Kidney capillary endothelial cell (primary cell): ENCODE measurements around the gene CRIP3.
"Not testable (repeated sequence)": the region's sequence is repeated elsewhere in the genome, so short reads cannot be mapped to it uniquely, and the experiment has no call there.

ENCODE experiments used
- DNase-seq: peaks from one replicate; pipeline ENCODE4 v3.0.0-alpha.2; 2018; ENCODE audit warnings: low spot score

Gene CRIP3

GRCh38 chr6:43308101-43308989 lies at the start of gene CRIP3:
Gene CRIP3 (minus strand): TSS chr6:43308826. CDS start chr6:43308792, 34 bp downstream.
- no peak for DNase-seq

- DNase-seq: no peak
These were observed 47.4 kb upstream of the CRIP3 start for GRCh38 chr6:43355862-43356590.

GRCh38 chr6:43351951-43352350 lies 43.3 kb upstream of the CRIP3 start:
- DNase-seq: not testable (repeated sequence)

- DNase-seq: no peak
These were observed 38.8 kb upstream of the CRIP3 start for GRCh38 chr6:43347444-43347843.

GRCh38 chr6:43347021-43347420 lies 38.4 kb upstream of the CRIP3 start:
- no peak for DNase-seq

GRCh38 chr6:43346243-43346642 lies 37.6 kb upstream of the CRIP3 start:
- not testable (repeated sequence) for DNase-seq

- no peak for DNase-seq
These were observed 30.5 kb upstream of the CRIP3 start for GRCh38 chr6:43339168-43339567.

GRCh38 chr6:43338243-43338642 lies 29.6 kb upstream of the CRIP3 start:
- no peak for DNase-seq

- no peak for DNase-seq
These were observed 27.8 kb upstream of the CRIP3 start for GRCh38 chr6:43336382-43336781.

GRCh38 chr6:43335469-43335868 lies 26.8 kb upstream of the CRIP3 start:
- DNase-seq: no peak

- peak; percentile 40 for DNase-seq
These were observed 26.0 kb upstream of the CRIP3 start for GRCh38 chr6:43334466-43335095.

GRCh38 chr6:43331891-43332290 lies 23.3 kb upstream of the CRIP3 start:
- no peak for DNase-seq

- DNase-seq: no peak
These were observed 22.8 kb upstream of the CRIP3 start for GRCh38 chr6:43331470-43331869.

GRCh38 chr6:43328528-43328927 lies 19.9 kb upstream of the CRIP3 start:
- no peak for DNase-seq

GRCh38 chr6:43325876-43326275 lies 17.2 kb upstream of the CRIP3 start:
- DNase-seq: no peak

- no peak for DNase-seq
These were observed 9.4 kb upstream of the CRIP3 start for GRCh38 chr6:43318011-43318410.

GRCh38 chr6:43313813-43314212 lies 5.2 kb upstream of the CRIP3 start:
- no peak for DNase-seq

- DNase-seq: no peak
These were observed 3.0 kb upstream of the CRIP3 start for GRCh38 chr6:43311666-43312065.

GRCh38 chr6:43310624-43311023 lies 2.0 kb upstream of the CRIP3 start:
- no peak for DNase-seq

- DNase-seq: no peak
These were observed 1.5 kb upstream of the CRIP3 start for GRCh38 chr6:43310134-43310533.

GRCh38 chr6:43308990-43309477 lies 408 bp upstream of the CRIP3 start:
- no peak for DNase-seq

GRCh38 chr6:43307451-43308100 lies 1.1 kb downstream of the CRIP3 start:
- no peak for DNase-seq
